ENCODE results near the gene NSDHL. TPM values are rescaled to one million over a fixed set of nuclear protein-coding genes. Genes with fewer than 3 reads are reported as not detected.

Gene NSDHL
- total and polyA plus RNA-seq, 2 experiments from 2014 or later: 32.4 to 34.3 TPM

GRCh38 chrX:152872522-152872921, 41.7 kb downstream of the NSDHL start:
- 0 out of 2 replicates have a peak overlapping the region, but pooled peaks have one; percentile 65 for H3K27ac Mint-ChIP-seq
- peaks cover 7% of the 10 kb centered on the region; the same call in 2 of the 3 replicates for H3K9me3 Mint-ChIP-seq
- H2AFZ ChIP-seq: no peak overlapping the region

GRCh38 chrX:152873361-152873760, 42.5 kb downstream of the NSDHL start:
- Mint-ChIP-seq H3K4me1 (peaks cover 11% of the 10 kb centered on the region), H3K27ac (no peak overlapping the region), H3K9me3 (peaks cover 7% of the 10 kb centered on the region), H3K27me3 (ENCODE audit: insufficient read depth, low read depth, poor library complexity) (peaks cover 9% of the 10 kb centered on the region), H3K36me3 (ENCODE audit: low read depth) (peaks cover 22% of the 10 kb centered on the region), H3K4me3 (no peak overlapping the region)
- Histone ChIP-seq H3K27ac (ENCODE audit: low read depth) (no peak overlapping the region), H2AFZ (no peak overlapping the region), H3K9me2 (ENCODE audit: insufficient read depth) (no peaks in the 10 kb centered on the region), H4K20me1 (replicated peaks; ENCODE audit: insufficient read depth) (no peaks in the 10 kb centered on the region), H3K4me3 (no peak overlapping the region), H3K79me2 (replicated peaks; ENCODE audit: insufficient read depth) (no peaks in the 10 kb centered on the region), H3K36me3 (ENCODE audit: insufficient read depth) (no peaks in the 10 kb centered on the region), H3K4me1 (ENCODE audit: insufficient read depth) (no peaks in the 10 kb centered on the region), H3K27me3 (ENCODE audit: insufficient read depth) (no peaks in the 10 kb centered on the region), H3K4me2 (no peak overlapping the region), H3F3A (replicated peaks; ENCODE audit: low read depth) (no peaks in the 10 kb centered on the region)
- no peak for ATAC-seq
- no peak for DNase-seq (ENCODE audit: low spot score)
- no peak for TF ChIP-seq ZNF331 (CRISPR knock-in tag; IDR thresholded peaks at IDR 0.05; ENCODE audit: low read depth)
- no peak for TF ChIP-seq ZNF114 (CRISPR knock-in tag; IDR thresholded peaks at IDR 0.05)
- no peak for TF ChIP-seq CTCF (conservative IDR thresholded peaks at IDR 0.05; ENCODE audit: low read depth in 2 of 2)
- no peak for TF ChIP-seq EZH2 (IDR thresholded peaks at IDR 0.05; ENCODE audit: low read depth, unreplicated experiment)
- TF ChIP-seq CREB1 (CRISPR knock-in tag; IDR thresholded peaks at IDR 0.05; ENCODE audit: low read depth): no peak
- no peak for TF ChIP-seq EZH2phosphoT487 (IDR thresholded peaks at IDR 0.05; ENCODE audit: unreplicated experiment)
- no peak for TF ChIP-seq POLR2AphosphoS5 (IDR thresholded peaks at IDR 0.05; ENCODE audit: low read depth)
- TF ChIP-seq ZNF462 (CRISPR knock-in tag; IDR thresholded peaks at IDR 0.05): no peak
- TF ChIP-seq STAT1 (IDR thresholded peaks at IDR 0.05; ENCODE audit: unreplicated experiment): no peak
- no peak for TF ChIP-seq JUNB (IDR thresholded peaks at IDR 0.05; ENCODE audit: unreplicated experiment)
- no peak for TF ChIP-seq NANOG (IDR thresholded peaks at IDR 0.05; ENCODE audit: borderline replicate concordance)

More at GRCh38 chrX:152872522-152872921, 41.7 kb downstream of the NSDHL start:
- H3K4me2 ChIP-seq: no peak overlapping the region
- peaks cover 11% of the 10 kb centered on the region for H3K4me1 Mint-ChIP-seq
- peaks cover 9% of the 10 kb centered on the region for H3K27me3 Mint-ChIP-seq (ENCODE audit: insufficient read depth, low read depth, poor library complexity)
- H3K36me3 Mint-ChIP-seq (ENCODE audit: low read depth): peaks cover 23% of the 10 kb centered on the region
- H3K27ac ChIP-seq (ENCODE audit: low read depth): no peak overlapping the region
- H3K4me3 Mint-ChIP-seq: no peak overlapping the region
- DNase-seq (ENCODE audit: low spot score) (no peak), ATAC-seq (no peak)
- no peaks in the 10 kb centered on the region for H3K36me3 ChIP-seq (ENCODE audit: insufficient read depth)
- H3K27me3 ChIP-seq (ENCODE audit: insufficient read depth): no peaks in the 10 kb centered on the region
- no peaks in the 10 kb centered on the region for H4K20me1 ChIP-seq (replicated peaks; ENCODE audit: insufficient read depth)
- H3K9me2 ChIP-seq (ENCODE audit: insufficient read depth): no peaks in the 10 kb centered on the region
- no peaks in the 10 kb centered on the region for H3F3A ChIP-seq (replicated peaks; ENCODE audit: low read depth)
- TF ChIP-seq EZH2 (IDR thresholded peaks at IDR 0.05; ENCODE audit: low read depth, unreplicated experiment): no peak
- no peaks in the 10 kb centered on the region for H3K79me2 ChIP-seq (replicated peaks; ENCODE audit: insufficient read depth)
- H3K4me1 ChIP-seq (ENCODE audit: insufficient read depth): no peaks in the 10 kb centered on the region
- H3K4me3 ChIP-seq: no peak overlapping the region
